Neural cell (in vitro differentiated cells): ENCODE measurements around the gene ABHD17A.

Experiments
- CTCF ChIP-seq: fragments of 450-650 bp; IDR thresholded peaks from 2 replicates; pipeline ENCODE4 v1.5.1; 2014; ENCODE audit warnings: antibody characterized with exemption, mild to moderate bottlenecking, moderate library complexity; ENCODE audit not compliant: poor library complexity, severe bottlenecking
- EZH2 ChIP-seq: fragments of 200-600, 300-800 bp; shearing (Covaris generic), sonication (generic); IDR thresholded peaks from 2 replicates; pipeline ENCODE4 v1.6.1; 2014; ENCODE audit warnings: antibody characterized with exemption, low read length, borderline replicate concordance, mild to moderate bottlenecking; ENCODE audit not compliant: insufficient read depth, poor library complexity, severe bottlenecking

- no peak for TF ChIP-seq CTCF
- TF ChIP-seq EZH2 = no peak
Observed at GRCh38 chr19:1866693-1867348, 18.5 kb downstream of the ABHD17A start.
